Adrenal gland (tissue), 12 donors: Measurements from ENCODE around the gene MMD. TPM values are rescaled to one million over a fixed set of nuclear protein-coding genes. Genes with fewer than 3 reads are reported as not detected.

ENCODE experiments used
- DNase-seq, 7 donors: peaks; one replicate each; pipeline ENCODE4 v3.0.0-alpha.2; 2019 to 2020
- H3K27ac ChIP-seq, 5 donors: fragments of 200-600 bp; sonication (generic) in 4 of 5; 1 replicate in 3 of 5; 2 replicates in 2 of 5; pipeline versions ENCODE4 v1.5.1 to v1.8.0; 2016 to 2020; ENCODE audit warnings: mild to moderate bottlenecking in 1 of 5
- H3K27me3 ChIP-seq: fragments of 200-600 bp; 2 replicates; pipeline ENCODE4 v1.8.0; 2021
- H3K36me3 ChIP-seq, 2 donors: fragments of 200-600 bp; replicated peaks in 1 of 2; 1 replicate in 1 of 2; 2 replicates in 1 of 2; pipeline versions ENCODE4 v1.5.1 to v1.8.0; 2018 to 2022
- H3K4me1 ChIP-seq, 2 donors: fragments of 200-600 bp; replicated peaks in 1 of 2; 1 replicate in 1 of 2; 2 replicates in 1 of 2; pipeline versions ENCODE4 v1.5.1 to v1.8.0; 2018 to 2021
- H3K4me3 ChIP-seq, 4 donors: fragments of 200-600 bp; sonication (generic) in 3 of 4; one replicate each; pipeline ENCODE4 v1.5.1; 2016 to 2018
- H3K9me3 ChIP-seq, 3 donors: fragments of 200-600 bp; sonication (generic) in 1 of 3; replicated peaks in 1 of 3; 1 replicate in 2 of 3; 2 replicates in 1 of 3; pipeline versions ENCODE4 v1.5.1 to v1.8.0; 2016 to 2021
- POLR2A ChIP-seq, 2 donors: fragments of 450-650 bp; IDR thresholded peaks; one replicate each; pipeline ENCODE4 v1.6.1; 2017; ENCODE audit warnings: antibody characterized with exemption in 2 of 2, mild to moderate bottlenecking in 2 of 2, moderate library complexity in 1 of 2
- WGBS, 4 donors: extraction: QIAGEN DNeasy Blood & Tissue Kit in 2 of 4; methylation state at CpG; one replicate each; pipeline versions ENCODE4 v1.1.5 to v1.1.7; 2013 to 2017; 5-methylcytosine and 5-hydroxymethylcytosine counted together
- intact Hi-C, 2 donors: fragments of 100-400 bp; cut with DNase I; formaldehyde crosslinking; loops; one replicate each; pipeline versions ENCODE4 v1.14.1 to v1.15.0; 2022 to 2023
- polyA plus RNA-seq, 3 donors: library from polyadenylated mRNA; stranded (reverse); fragments of 200-250 nt in 2 of 3; fragments of 350-450 nt in 1 of 3; fragmentation: Illumina TruSeq in 1 of 3; extraction: RNeasy Lipid Tissue Mini Kit (QIAGEN cat#74804) in 1 of 3; gene quantifications; one replicate each; pipeline ENCODE4 v1.2.3, GENCODE V29; 2013 to 2014
- total RNA-seq, 9 donors: library from RNA; depleted of rRNA in 4 of 9; stranded (reverse); fragments of >200 nt in 4 of 9; fragments of 120-200 nt in 1 of 9; fragmentation: NEBNext Ultra II Directional in 1 of 9; extraction: Animal tissue kit (Norgen Biotek cat#: 25700) in 1 of 9; gene quantifications; one replicate each; pipeline versions ENCODE4 v1.1.0 to v1.2.4, GENCODE V29; 2013 to 2023
- TF ChIP-seq, protein P1 (sequence below), 6 experiments: fragments of 450-650 bp in 4 of 6; fragments of 200-600 bp in 2 of 6; sonication (generic) in 1 of 6; IDR thresholded peaks; 1 replicate in 5 of 6; 2 replicates in 1 of 6; pipeline versions ENCODE4 v1.5.1 to v1.8.0; 2016 to 2021; ENCODE audit warnings: antibody characterized with exemption in 6 of 6, mild to moderate bottlenecking in 2 of 6, moderate library complexity in 1 of 6
- donor health status: healthy with polysubstance abuse.
- donor health status: Bipolar disorder and iron deficiency.
- donor health status: DM: yes; HTN: yes; CAD: no.
- donor health status: DM: no; HTN: no; CAD: no.
- donor health status: DM: no; HTN: no; CAD: no.
- donor health status: DM: yes; HTN: yes; CAD: no.

Gene MMD
- total and polyA plus RNA-seq, 12 donors = 6.2 to 27.6 (median 14.6) TPM

DNA sequence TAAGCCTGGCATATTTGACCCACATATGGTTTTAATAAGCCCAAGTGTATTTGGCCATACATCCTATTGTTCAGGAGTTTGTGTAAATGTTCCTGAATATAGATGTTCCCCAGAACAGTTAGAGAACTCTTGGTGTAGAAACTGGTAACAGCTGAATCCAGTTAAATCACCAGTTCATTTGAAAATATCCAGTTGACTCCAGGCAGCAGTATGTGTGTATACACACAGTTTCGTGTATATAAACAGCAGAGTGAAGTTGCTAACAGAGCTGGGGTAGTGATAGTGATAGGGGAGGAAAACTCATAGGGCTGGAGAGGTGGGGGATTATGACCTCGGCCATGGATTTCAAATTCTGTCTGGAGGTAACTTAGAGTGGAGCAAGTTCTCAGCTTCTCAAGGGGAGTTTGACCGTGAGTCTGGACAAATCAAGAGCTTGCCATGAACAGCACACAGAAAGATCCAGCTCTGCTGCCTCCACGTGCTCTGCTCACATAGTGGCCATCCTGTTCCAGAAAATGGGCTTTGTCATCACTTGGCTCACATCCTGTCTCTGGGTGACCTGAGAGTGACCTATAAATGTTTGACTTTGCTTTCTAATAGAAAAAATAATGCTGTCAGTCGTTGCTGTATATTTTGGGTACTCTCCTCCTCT, 30.6 kb upstream of the MMD start:
- 34 to 44% (median 40%) methylated on average over 5 of the region's 5 CpGs for WGBS, 4 donors
- intact Hi-C loops = no loop called here
- H3K36me3 ChIP-seq = no peaks in the 10 kb centered on the region
- TF ChIP-seq POLR2A (IDR thresholded peaks at IDR 0.05) = no peak
- TF ChIP-seq, protein P1, sequence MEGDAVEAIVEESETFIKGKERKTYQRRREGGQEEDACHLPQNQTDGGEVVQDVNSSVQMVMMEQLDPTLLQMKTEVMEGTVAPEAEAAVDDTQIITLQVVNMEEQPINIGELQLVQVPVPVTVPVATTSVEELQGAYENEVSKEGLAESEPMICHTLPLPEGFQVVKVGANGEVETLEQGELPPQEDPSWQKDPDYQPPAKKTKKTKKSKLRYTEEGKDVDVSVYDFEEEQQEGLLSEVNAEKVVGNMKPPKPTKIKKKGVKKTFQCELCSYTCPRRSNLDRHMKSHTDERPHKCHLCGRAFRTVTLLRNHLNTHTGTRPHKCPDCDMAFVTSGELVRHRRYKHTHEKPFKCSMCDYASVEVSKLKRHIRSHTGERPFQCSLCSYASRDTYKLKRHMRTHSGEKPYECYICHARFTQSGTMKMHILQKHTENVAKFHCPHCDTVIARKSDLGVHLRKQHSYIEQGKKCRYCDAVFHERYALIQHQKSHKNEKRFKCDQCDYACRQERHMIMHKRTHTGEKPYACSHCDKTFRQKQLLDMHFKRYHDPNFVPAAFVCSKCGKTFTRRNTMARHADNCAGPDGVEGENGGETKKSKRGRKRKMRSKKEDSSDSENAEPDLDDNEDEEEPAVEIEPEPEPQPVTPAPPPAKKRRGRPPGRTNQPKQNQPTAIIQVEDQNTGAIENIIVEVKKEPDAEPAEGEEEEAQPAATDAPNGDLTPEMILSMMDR (IDR thresholded peaks at IDR 0.05) = no peak
- H3K4me1 ChIP-seq = peaks cover 3 to 23% of the 10 kb centered on the region in 2 donors
- H3K27ac ChIP-seq = peak overlapping the region in 4 of 5 donors; percentile 27 to 66 (median 32)
- H3K27me3 ChIP-seq = no peaks in the 10 kb centered on the region
- H3K9me3 ChIP-seq = no peaks in the 10 kb centered on the region
- H3K4me3 ChIP-seq = no peak overlapping the region
- peak; percentile 41 to 85 (median 69) for DNase-seq

DNA sequence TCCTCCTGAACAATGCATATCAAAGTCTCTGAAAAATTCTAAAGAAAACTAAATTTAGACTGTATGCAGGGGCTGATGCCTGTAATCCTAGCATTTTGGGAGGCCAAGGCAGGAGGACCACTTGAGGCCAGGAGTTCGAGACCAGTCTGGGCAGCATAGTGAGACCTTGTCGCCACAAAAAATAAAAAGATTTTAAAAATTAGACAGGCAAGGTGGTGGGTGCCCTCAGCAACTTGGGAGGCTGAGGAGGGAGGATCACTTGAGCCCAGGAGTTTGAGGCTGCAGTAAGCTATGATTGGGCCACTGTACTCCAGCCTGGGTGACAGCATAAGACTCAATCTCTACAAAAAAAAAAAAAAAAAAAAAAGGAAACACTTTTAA, 30.1 kb upstream of the MMD start:
- Histone ChIP-seq H3K27ac (peak overlapping the region in 2 of 5 donors; percentile 27), H3K9me3 (no peaks in the 10 kb centered on the region), H3K27me3 (no peaks in the 10 kb centered on the region), H3K36me3 (no peaks in the 10 kb centered on the region), H3K4me1 (peaks cover 3 to 23% of the 10 kb centered on the region in 2 donors), H3K4me3 (no peak overlapping the region)
- intact Hi-C loops = no loop called here
- WGBS, 4 donors = 82 to 95% (median 90%) methylated on average over 2 of the region's 2 CpGs
- no peak for DNase-seq
- TF ChIP-seq POLR2A (IDR thresholded peaks at IDR 0.05) = no peak
- TF ChIP-seq, protein P1 (IDR thresholded peaks at IDR 0.05) = no peak

DNA sequence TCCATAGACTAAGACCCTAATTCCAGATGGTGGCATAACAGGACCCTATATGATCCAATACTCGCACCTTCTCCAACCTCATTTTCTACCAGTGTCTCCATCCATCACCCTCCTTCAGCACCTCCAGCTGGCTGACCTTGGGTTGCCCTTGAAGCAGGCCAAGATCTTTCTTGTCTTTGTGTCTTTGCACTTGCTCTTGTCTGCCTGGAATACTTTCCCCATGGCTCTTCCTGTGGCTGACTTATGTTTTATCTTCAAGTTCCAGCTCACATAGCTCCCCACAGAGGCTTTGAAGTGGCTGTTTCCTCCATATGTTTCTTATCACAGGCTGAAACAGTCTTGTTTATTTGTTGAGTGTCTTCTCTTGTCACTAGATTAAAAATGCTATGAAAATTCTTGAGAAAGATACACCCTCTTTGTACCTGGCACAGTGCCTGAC, 29.6 kb upstream of the MMD start:
- no peaks in the 10 kb centered on the region for H3K36me3 ChIP-seq
- TF ChIP-seq, protein P1 (IDR thresholded peaks at IDR 0.05) = no peak
- no peak for TF ChIP-seq POLR2A (IDR thresholded peaks at IDR 0.05)
- no peaks in the 10 kb centered on the region for H3K9me3 ChIP-seq
- peak overlapping the region in 1 of 5 donors; percentile 27 for H3K27ac ChIP-seq
- peaks cover 3 to 23% of the 10 kb centered on the region in 2 donors for H3K4me1 ChIP-seq
- no peak overlapping the region for H3K4me3 ChIP-seq
- intact Hi-C loops = no loop called here
- 20 to 63% (median 49%) methylated on average over 1 of the region's 1 CpG for WGBS, 4 donors
- no peak for DNase-seq
- H3K27me3 ChIP-seq = no peaks in the 10 kb centered on the region

DNA sequence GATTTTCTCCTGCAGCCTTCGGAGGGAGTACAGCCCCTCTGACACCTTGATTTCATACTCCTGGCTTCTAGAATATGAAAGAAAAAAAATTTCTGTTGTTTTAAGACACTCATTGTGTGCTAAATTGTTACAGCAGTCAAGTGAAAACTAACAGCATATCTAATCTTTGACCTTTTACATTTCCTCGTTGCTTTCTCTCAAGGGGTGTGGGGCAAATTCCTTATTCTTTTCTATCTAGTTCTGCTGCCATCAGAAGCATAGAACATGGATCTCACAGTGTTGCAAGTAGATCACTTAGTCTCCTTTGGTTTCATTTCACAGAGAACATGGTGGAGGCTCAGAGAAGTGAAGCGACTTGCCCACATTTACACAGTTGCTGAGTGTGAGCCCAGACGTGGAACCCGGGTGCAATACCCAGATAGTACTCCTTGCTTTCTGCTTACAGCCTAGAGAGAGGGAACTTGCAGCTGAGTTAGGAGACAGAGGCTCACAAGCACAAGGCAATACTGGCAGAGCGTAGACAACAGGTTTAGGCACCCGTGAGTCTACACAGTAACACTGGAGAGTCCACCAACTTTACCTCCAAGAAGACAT, 28.7 kb upstream of the MMD start:
- no peaks in the 10 kb centered on the region for H3K27me3 ChIP-seq
- H3K36me3 ChIP-seq = no peaks in the 10 kb centered on the region
- H3K4me3 ChIP-seq = no peak overlapping the region
- H3K27ac ChIP-seq = no peak overlapping the region
- peaks cover 3 to 23% of the 10 kb centered on the region in 2 donors for H3K4me1 ChIP-seq
- TF ChIP-seq, protein P1 (IDR thresholded peaks at IDR 0.05) = no peak
- no peak for TF ChIP-seq POLR2A (IDR thresholded peaks at IDR 0.05)
- WGBS, 4 donors = 72 to 80% (median 78%) methylated on average over 7 of the region's 7 CpGs
- DNase-seq = no peak
- intact Hi-C loops = no loop called here
- H3K9me3 ChIP-seq = no peaks in the 10 kb centered on the region
